GM18508 (cell line): ENCODE results near the gene CACNG3.
"Not testable (repeated sequence)": the region's sequence is repeated elsewhere in the genome, so short reads cannot be mapped to it uniquely, and the experiment has no call there.

Source experiments
- ATAC-seq: cut with Tn5 transposase; IDR thresholded peaks from one replicate; pipeline ENCODE4 v1.9.1; 2021; ENCODE audit warnings: moderate number of reproducible peaks; ENCODE audit not compliant: insufficient read depth, unreplicated experiment

The CACNG3 gene

DNA sequence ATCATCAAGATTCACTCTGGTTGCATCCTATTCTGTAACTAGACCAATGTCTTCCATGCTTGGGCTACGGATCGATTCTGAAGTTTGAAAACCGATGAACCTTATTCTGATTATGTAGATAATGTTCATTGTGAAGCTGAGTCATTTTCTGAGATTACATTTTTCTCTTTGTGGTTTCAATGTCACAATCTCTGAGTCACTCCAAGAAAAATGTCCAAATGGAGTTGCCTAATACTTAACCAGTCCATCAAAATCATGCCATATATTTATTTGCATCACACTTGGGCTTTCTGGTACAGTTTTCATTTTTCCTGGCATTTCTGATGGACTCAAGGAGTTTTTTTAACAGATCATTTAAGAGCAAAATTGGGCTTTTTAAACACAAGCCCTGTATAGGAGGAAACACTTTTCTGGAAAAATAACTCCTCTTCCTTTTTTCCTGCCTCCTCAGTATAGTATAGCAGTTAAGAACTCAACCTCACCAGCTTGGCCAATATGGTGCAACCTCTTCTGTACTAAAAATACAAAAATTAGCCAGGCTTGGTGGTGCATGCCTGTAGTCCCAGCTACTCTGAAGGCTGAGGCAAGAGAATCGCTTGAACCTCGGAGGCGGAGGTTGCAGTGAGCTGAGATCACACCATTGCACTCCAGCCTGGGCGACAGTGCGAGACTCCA, 17.5 kb downstream of the CACNG3 start:
- ATAC-seq, result no peak

- no peak for ATAC-seq
These were observed 19.3 kb downstream of the CACNG3 start for GRCh38 chr16:24275413-24275812.

DNA sequence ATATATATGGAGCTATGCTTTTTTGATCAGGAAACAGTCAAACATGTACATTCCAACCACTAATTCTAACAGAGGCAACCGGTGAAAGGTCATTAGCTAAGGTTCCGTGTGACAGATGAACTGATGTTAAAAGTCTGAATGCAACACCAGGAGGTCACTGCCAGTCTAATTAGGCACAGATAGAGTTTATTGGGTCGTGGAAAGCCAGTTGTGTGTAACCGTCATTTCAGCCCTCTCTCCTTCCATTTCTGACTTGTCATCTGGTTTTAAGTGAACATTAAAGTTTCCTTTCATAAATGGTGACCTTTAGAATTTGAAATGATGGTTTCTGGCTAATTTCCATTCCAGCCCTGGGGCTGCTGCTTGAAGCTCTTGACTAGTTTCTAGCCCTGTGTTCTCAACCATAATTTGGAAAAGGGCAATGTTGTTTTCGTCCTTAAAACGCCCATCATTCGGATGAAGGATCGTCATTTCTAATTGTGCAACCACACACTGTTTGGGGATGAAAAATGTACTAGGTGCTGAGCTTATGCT, 23.9 kb downstream of the CACNG3 start:
- ATAC-seq, result no peak

DNA sequence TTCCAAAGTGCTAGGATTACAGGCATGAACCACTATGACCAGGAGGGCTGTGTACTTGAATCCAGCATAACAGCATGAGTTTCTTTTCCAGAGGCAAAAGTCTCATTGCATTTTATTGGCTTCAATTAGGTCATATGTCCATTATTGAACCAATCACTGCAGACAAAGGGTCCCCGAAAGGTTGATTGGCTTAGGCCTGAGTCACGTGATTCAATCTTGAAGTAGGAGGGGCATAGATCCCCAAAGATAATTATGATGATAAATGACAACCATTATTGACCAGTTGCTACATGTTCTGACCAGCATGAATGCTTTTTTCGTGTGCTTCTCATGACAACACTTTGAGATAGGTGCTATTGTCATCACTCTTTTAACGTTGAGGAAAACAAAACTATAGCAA, 25.3 kb downstream of the CACNG3 start:
- ATAC-seq, result no peak

DNA sequence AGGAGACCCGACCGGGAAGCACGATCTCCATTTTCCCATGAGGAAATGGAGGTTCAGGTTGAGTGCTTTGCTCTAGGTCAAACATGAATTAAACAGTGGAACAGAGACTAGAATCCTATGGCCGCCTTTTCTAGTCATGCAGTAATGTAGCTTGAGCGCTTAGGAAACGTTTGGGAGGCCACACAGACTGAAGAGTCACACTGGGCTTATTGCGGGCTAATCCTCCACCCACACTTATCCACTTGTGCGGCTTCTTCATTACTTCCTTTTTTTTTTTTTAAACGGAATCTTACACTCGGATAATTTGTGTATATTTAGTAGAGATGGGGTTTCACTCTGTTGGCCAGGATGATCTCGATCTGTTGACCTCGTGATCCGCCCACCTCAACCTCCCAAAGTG, 26.0 kb downstream of the CACNG3 start:
- ATAC-seq, result no peak

DNA sequence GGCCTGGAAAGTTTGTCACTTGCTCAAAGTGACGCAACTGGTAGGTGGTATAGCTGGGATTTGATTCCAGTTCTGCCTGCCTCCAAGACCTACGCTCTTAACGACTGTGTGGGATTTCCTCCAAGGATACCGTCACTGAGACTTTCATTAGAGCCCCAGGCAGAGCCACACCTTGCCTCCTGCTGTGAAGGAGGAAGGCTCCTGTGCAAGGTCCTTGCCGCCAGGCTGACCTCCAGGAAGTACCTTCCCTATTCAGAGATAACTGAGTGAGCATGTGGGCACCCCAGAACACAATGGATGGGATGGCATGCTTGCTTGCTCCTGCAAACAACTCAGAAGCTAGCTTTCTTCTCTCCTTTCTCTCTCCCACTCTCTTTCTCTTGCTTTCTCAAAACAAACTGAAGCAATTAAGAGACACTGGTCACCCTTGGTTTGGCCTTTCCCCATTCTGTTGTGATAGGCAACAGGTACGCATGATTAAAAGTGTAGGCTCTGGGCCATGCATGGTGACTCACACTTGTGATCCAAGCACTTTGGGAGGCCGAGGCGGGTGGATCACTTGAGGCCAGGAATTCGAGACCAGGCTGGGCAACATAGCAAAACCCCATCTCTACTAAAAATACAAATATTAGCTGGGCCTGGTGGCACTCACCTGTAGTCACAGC, 30.7 kb downstream of the CACNG3 start:
- ATAC-seq, result no peak

DNA sequence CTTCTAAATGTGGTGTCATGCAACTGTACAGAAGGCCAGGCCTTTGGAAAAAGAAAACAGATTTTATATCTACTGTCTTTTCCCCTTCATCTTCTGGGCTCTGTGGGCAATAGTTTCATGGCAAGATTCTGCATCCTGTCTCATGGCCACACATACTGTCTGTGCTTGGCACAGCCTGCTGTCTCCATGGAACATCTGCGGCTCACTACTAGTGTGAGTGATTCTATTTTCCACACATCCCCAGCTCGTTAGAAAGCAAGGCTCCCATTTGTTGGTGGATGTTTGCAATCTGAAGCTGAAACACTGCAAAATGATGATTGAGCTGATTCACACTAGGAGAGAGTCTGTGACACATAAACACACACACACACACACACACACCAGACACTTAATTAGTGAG, 32.4 kb downstream of the CACNG3 start:
- no peak for ATAC-seq

- ATAC-seq, result no peak
These were observed 33.1 kb downstream of the CACNG3 start for GRCh38 chr16:24289166-24289700.

DNA sequence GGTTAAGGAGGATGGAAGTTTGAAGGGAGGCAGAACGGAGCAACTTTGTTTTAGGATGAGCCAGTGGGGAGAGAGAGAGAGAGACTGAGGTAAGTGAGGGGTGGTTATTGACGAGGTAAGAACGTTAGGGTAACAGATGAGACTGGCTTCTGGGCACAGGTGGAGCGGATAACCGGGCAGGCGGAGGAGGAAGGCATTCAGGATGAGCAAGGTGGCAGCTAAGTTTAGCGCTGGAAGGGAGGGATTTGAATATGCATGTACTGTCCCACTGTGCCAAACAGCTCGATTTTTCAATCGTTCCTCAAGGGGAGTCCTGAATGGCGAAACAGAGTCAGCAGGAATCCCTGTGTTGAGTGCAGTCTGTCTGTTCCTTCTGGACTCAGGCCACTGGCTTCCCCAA, 35.8 kb downstream of the CACNG3 start:
- no peak for ATAC-seq

- ATAC-seq, result no peak
These were observed 38.0 kb downstream of the CACNG3 start for GRCh38 chr16:24294131-24294530.

DNA sequence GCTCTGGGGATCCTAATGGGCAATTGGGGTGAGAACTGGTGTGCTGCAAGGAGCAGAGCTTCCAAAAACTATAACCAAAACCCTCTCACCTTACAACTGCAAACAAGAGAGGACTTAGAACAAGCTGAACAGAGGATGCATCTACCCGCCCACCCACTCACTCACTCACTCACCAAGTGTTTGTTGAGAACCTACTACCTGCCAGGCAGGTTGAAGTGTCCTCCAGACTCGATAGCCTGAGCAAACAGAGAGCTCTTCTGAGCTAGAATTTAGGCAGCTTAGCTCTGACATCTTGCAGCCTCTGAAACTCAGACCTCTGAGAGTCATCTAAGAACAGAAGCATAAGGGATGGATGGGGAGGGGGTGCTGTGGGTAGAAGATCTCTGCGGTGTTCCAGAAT, 41.2 kb downstream of the CACNG3 start:
- ATAC-seq, result no peak

DNA sequence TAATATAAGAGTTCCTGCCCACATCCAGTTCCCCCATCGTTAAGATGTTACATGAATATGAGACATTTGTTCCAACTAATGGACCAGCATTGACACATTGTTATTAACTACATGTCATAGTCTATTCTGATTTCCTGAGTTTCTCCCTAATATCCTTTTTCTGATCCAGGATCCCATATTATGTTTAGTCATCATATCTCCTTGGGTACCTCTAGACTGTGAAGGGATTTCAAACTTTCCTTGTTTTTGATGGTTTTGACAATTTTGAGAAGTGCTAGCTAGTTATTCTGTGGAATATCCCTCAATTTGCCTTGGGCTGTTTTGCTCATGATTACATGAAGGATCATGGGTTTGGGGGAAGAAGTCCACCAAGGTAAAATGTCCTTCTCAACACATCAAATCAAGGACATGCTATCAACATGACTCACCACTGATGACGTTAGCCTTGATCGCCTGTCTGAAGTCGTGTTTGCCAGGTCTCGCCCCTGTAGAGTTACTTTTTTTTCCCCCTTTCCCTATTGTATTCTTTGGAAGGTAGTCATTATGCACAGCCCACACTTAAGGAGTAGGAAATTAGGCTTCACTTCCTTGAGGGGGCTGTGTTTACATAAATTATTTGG, 42.5 kb downstream of the CACNG3 start:
- ATAC-seq, result no peak

DNA sequence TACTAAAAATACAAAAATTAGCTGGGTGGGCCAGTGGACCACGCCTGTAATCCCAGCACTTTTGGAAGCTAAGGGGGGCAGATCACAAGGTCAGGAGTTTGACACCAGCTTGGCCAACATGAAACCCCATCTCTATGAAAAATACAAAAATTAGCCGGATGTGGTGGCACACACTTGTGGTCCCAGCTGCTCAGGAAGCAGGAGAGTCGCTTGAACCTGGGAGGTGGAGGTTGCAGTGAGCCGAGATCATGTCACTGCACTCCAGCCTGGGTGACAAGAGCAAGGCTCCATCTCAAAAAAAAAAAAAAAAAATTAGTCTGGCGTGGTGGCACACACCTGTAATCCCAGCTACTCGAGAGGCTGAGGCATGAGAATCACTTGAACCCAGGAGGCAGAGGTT, 44.6 kb downstream of the CACNG3 start:
- not testable (repeated sequence) for ATAC-seq

DNA sequence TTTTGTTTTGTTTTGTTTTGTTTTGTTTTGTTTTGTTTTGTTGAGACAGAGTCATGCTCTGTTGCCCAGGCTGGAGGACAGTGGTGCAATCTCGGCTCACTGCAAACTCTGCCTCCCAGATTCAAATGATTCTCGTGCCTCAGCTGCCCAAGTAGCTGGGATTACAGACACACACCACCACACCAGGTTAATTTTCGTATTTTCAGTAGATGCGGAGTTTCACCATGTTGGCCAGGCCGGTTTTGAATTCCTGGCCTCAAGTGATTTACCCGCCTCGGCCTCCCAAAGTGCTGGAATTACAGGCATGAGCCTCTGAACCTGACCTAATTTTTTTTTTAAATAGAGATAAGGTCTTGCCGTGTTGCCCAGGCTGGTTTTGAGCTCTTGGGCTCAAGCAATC, 46.5 kb downstream of the CACNG3 start:
- ATAC-seq, result no peak

- ATAC-seq, result no peak
These were observed 52.1 kb downstream of the CACNG3 start for GRCh38 chr16:24308200-24308599.

DNA sequence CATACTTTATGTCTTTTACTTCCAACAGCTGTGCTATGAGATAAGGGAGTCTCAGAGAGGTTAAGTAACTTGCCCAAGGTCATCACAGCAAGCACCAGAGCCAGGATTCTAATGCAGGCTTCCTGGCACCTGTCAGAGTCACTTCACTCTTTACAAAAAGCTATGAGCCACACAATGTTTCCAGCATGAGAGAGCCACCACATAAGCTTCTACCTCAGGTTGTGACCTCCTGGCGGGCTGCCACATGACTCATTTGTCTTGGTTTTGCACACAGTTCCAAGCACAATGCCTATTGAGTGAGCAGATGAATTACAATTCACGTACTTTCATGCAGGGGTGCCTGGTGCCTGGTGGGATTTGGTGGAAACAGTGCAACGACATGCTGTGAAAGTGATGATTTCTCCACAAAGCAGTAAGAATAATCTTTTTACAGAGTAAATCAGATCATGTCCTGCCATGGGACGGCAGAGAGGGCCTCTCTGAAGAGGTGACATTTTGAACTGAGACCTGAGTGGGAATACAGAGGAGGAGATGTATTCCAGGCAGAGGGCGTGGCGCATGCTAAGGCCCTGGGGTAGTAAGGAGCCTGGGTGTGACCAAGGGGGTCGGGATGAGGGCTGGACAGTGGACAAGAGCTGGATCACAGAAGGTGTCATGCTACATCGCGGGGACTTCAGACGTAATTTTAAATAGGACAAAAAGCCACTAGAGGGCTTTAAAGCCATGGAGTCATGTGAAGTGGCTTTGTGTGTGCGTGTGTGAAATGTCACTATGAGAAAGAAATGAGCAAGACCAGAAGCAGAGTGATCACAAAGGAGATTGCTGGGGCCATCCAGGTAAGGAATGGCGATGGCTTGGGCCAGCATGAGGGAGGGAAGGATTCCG, 53.4 kb downstream of the CACNG3 start:
- no peak for ATAC-seq

DNA sequence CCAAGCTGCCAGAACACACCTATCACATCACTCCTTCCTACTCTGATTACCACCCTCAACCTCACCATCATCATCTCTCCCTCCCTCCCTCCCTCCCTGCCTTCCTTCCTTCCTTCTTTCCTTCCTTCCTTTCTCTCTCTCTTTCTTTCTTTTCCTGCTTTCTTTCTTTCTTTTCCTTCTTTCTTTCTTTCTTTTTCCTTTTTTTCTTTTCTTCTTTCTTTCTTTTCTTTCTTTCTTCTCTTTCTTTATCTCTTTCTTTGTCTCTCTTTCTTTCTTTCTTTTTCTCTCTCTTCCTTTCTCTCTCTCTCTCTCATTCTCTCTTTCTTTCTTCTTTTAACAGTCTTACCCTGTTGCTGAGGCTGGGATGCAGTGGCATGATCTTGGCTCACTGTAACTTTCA, 59.2 kb downstream of the CACNG3 start:
- ATAC-seq, result no peak

- ATAC-seq, result no peak
These were observed 62.5 kb downstream of the CACNG3 start for GRCh38 chr16:24318680-24319079.

DNA sequence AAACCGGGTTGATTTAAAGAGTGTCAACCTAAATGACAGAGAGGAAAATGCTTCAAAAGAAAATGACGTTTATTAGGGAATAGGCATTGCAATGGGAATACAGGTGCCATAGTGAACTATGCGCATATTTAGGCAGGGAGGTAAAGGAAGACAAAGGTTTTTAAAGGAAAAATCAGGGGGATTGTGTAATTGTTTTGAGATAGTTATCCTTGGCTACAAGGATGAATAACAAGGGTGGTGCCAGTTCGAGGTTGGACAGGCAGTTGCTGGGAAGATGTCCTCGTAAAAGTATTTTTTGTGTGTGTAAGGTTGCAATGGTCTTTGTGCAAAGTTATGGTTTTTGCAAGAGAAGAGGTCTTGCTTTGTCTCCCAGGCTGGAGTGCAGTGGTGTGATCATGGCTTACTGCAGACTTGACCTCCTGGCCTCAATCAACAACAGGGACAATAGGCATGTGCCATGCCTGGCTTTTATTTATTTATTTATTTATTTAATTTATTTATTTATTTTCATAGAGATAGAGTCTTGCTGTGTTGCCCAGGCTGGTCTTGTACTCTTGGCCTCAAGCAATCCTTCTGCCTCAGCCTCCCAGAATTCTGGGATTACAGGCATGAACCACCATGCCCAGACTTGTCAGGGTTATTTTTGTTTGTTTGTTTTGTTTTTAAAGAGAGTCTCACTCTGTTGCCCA, 63.1 kb downstream of the CACNG3 start:
- ATAC-seq, result no peak

DNA sequence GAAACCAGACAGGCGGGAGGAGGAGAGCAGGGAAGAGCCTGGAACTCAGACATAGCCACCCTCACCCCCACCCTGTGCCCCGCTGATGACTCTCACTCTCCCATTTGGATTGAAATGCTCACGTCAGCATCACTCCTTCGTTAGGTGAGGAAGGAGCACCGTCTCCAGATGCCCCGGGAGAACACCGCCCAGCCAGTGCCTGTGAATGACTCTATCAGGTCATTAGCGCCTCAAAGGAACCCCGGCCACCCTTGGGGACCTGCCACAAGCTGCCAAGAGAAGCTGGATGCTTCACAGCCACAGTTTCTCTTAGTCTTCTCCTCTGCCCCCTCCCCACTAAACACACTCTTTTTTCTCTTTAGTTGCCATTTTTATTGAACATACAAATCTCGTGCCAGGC, 66.0 kb downstream of the CACNG3 start:
- no peak for ATAC-seq
